ENCODE measurements around the gene RXRA. TPM values are rescaled to one million over a fixed set of nuclear protein-coding genes. Genes with fewer than 3 reads are reported as not detected.

RXRA gene
- total RNA-seq, 1 donor from 2014 or later = 16.8 TPM

DNA sequence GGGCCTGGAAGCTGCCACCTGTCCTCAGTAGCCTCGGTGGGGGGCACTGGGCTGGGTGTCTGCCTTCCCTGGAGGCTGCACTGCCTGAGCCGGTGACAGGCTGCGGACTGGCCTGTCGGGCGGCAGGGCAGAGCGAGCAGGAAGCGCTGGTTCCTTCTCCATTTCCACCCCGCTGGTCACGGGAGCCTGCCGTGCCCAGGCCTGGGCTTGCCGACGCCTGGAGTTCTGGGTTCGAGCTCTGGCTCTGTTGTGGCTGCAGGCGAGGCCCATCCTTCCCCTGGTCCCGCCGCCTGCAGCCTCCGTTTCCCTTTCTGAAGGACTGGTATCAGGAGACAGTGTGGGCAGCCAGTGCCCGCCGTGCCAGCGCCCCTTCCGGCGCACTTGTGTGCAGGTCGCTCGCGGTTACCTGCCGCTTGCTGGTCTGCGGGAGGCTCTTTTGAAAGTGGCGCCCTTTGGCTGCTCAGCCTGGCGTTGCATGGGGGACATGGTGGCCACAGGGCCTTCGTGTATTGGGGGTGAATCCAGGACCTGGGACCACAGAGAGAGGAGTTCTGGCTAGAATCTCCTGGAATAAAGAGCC is 34.0 kb downstream of the RXRA start:
- no peak overlapping the region for H3K4me3 ChIP-seq (ENCODE audit: low read depth, low read length)
- no peak for FAIRE-seq
- H3K36me3 ChIP-seq (ENCODE audit: control insufficient read depth, insufficient read depth, low read length) = no peaks in the 10 kb centered on the region
- DNase-seq (ENCODE audit: low read depth) = no peak
- TF ChIP-seq, protein P1, sequence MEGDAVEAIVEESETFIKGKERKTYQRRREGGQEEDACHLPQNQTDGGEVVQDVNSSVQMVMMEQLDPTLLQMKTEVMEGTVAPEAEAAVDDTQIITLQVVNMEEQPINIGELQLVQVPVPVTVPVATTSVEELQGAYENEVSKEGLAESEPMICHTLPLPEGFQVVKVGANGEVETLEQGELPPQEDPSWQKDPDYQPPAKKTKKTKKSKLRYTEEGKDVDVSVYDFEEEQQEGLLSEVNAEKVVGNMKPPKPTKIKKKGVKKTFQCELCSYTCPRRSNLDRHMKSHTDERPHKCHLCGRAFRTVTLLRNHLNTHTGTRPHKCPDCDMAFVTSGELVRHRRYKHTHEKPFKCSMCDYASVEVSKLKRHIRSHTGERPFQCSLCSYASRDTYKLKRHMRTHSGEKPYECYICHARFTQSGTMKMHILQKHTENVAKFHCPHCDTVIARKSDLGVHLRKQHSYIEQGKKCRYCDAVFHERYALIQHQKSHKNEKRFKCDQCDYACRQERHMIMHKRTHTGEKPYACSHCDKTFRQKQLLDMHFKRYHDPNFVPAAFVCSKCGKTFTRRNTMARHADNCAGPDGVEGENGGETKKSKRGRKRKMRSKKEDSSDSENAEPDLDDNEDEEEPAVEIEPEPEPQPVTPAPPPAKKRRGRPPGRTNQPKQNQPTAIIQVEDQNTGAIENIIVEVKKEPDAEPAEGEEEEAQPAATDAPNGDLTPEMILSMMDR (IDR thresholded peaks at IDR 0.05; ENCODE audit: insufficient read depth, low read length, severe bottlenecking) = no peak
- no peaks in the 10 kb centered on the region for H3K27me3 ChIP-seq (ENCODE audit: control insufficient read depth, insufficient read depth, low read length)

DNA sequence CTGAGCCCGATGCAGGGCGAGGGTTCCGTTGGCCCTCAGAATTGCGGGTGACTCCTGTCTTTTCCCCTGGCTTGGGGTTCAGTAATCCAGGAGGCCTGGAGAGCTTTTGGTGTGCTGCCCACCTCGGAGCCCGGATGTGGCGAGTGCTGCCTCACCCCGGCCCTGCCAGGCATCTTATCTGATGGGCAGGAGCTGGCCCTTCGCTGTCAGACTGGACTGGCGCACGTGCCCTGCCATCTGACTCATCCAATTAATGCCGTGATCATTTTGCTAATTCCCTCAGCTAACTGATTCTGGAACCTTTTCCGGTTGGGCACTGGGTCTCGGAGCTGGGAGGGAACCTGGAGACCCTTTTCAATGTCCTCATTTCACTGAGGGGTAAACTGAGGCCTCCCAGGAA is 34.6 kb downstream of the RXRA start:
- Histone ChIP-seq H3K4me3 (ENCODE audit: low read depth, low read length) (no peak overlapping the region), H3K36me3 (ENCODE audit: control insufficient read depth, insufficient read depth, low read length) (no peaks in the 10 kb centered on the region), H3K27me3 (ENCODE audit: control insufficient read depth, insufficient read depth, low read length) (no peaks in the 10 kb centered on the region)
- FAIRE-seq (no peak), DNase-seq (ENCODE audit: low read depth) (no peak)
- TF ChIP-seq, protein P1 (IDR thresholded peaks at IDR 0.05; ENCODE audit: insufficient read depth, low read length, severe bottlenecking) = no peak

DNA sequence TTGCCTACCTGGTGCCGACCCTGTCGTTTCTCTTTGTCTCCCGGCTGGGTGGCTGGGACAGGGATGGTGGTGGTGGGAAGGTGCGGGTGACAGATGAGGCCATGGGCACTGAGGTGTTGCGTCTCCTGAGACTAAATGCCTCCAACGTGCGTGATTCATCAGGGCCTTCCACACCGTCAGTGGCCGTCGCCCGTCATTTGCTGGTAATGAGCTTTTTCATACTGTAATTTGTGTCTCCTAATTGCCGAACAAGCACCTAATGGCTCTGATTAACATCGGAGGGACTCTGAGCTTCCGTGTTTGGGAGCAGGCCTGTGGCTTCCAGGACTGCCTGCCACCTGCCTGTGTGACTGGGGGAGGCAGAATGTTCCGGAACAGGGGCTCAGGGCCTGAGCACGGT is 35.2 kb downstream of the RXRA start:
- Histone ChIP-seq H3K27me3 (ENCODE audit: control insufficient read depth, insufficient read depth, low read length) (no peaks in the 10 kb centered on the region), H3K4me3 (ENCODE audit: low read depth, low read length) (no peak overlapping the region), H3K36me3 (ENCODE audit: control insufficient read depth, insufficient read depth, low read length) (no peaks in the 10 kb centered on the region)
- TF ChIP-seq, protein P1 (IDR thresholded peaks at IDR 0.05; ENCODE audit: insufficient read depth, low read length, severe bottlenecking) = no peak
- no peak for FAIRE-seq
- no peak for DNase-seq (ENCODE audit: low read depth)

DNA sequence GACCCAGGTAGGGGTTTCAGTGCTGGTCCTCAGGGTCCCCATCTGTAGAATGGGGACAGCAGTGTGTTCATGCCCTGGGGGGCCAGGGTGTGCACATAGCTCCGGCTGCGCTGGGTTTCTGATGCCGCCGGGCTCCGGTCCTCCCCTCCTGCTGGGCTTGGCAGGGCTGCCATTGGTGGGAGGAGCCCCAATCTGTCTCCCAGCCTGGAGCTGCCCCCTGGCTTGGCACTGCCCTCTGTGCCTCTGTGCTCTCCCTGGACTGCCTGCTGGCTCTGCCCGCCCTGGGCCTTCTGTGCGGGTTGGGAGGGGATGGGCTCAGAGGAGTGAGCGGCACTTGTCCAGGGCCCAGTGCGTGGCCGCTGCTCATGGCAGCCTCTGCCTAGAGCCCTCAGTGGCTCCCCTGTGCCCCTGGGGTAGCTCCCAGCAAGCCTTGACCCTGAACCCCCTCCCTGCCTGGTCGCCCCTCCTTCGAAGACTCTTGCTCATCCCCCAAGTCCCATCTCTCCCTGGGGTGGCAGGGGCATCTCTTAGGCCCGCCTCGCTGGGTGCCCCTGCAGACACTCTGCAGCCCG is 35.7 kb downstream of the RXRA start:
- no peaks in the 10 kb centered on the region for H3K27me3 ChIP-seq (ENCODE audit: control insufficient read depth, insufficient read depth, low read length)
- peaks cover 1% of the 10 kb centered on the region for H3K36me3 ChIP-seq (ENCODE audit: control insufficient read depth, insufficient read depth, low read length)
- no peak for FAIRE-seq
- H3K4me3 ChIP-seq (ENCODE audit: low read depth, low read length) = no peak overlapping the region
- DNase-seq (ENCODE audit: low read depth) = no peak
- TF ChIP-seq, protein P1 (IDR thresholded peaks at IDR 0.05; ENCODE audit: insufficient read depth, low read length, severe bottlenecking) = no peak

DNA sequence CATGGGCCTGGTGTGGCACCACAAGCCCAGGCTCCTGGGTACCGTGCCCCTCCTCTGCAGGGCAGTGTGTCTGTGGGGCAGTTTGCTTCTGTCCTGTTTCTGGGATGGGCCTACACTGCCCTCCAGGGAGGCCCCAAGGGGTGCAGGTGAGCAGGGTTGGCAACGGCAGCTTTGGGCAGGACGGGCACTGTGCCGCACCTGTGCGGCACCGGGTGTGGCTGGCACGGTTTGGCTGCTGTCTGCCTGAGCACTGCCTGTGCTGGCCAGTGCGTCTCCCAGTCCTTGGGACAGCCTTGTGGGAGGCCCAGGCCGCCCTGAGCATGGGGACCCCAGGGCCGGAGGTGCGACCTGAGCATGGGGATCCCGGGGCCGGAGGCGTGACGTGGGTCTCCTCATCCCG is 37.2 kb downstream of the RXRA start:
- TF ChIP-seq, protein P1 (IDR thresholded peaks at IDR 0.05; ENCODE audit: insufficient read depth, low read length, severe bottlenecking) = no peak
- Histone ChIP-seq H3K4me3 (ENCODE audit: low read depth, low read length) (no peak overlapping the region), H3K27me3 (ENCODE audit: control insufficient read depth, insufficient read depth, low read length) (no peaks in the 10 kb centered on the region), H3K36me3 (ENCODE audit: control insufficient read depth, insufficient read depth, low read length) (peaks cover 1% of the 10 kb centered on the region)
- DNase-seq (ENCODE audit: low read depth) (no peak), FAIRE-seq (no peak)

Measured in bronchial epithelial cell (primary cell).